Lung (tissue), 12 donors: ENCODE results near the gene FOXN3. TPM values are rescaled to one million over a fixed set of nuclear protein-coding genes. Genes with fewer than 3 reads are reported as not detected.

Experiments used
- ATAC-seq: fragments of 200-7000 bp; cut with Tn5 transposase; one replicate; pipeline ENCODE4 v1.9.1; 2020; ENCODE audit warnings: moderate number of reproducible peaks; ENCODE audit not compliant: insufficient read depth, low FRiP score
- DNase-seq, 3 donors: peaks; one replicate each; pipeline ENCODE4 v3.0.0-alpha.2; 2013 to 2017
- H3K27ac ChIP-seq, 2 donors: one replicate each; pipeline ENCODE4 v1.5.1; 2013; ENCODE audit warnings: mild to moderate bottlenecking in 2 of 2, moderate library complexity in 2 of 2, control low read depth in 1 of 2, inconsistent platforms in 1 of 2, low read depth in 1 of 2, low read length in 1 of 2
- H3K27me3 ChIP-seq, 3 donors: one replicate each; pipeline ENCODE4 v1.5.1; 2013; ENCODE audit warnings: low read length in 2 of 3; ENCODE audit not compliant: control insufficient read depth in 3 of 3, insufficient read depth in 3 of 3
- H3K36me3 ChIP-seq, 4 donors: one replicate each; pipeline ENCODE4 v1.5.1; 2013; ENCODE audit warnings: low read length in 4 of 4, mild to moderate bottlenecking in 1 of 4, moderate library complexity in 1 of 4; ENCODE audit not compliant: control insufficient read depth in 4 of 4, insufficient read depth in 4 of 4
- H3K4me1 ChIP-seq, 5 donors: one replicate each; pipeline ENCODE4 v1.5.1; 2013; ENCODE audit warnings: low read length in 5 of 5, mild to moderate bottlenecking in 2 of 5, moderate library complexity in 1 of 5; ENCODE audit not compliant: control insufficient read depth in 5 of 5, insufficient read depth in 5 of 5
- H3K4me3 ChIP-seq: one replicate; pipeline ENCODE4 v1.5.1; 2013; ENCODE audit warnings: mild to moderate bottlenecking, control low read depth, moderate library complexity
- H3K9ac ChIP-seq, 2 donors: one replicate each; pipeline ENCODE4 v1.5.1; 2013; ENCODE audit warnings: low read length in 2 of 2, control low read depth in 1 of 2; ENCODE audit not compliant: insufficient read depth in 1 of 2
- H3K9me3 ChIP-seq, 4 donors: one replicate each; pipeline ENCODE4 v1.5.1; 2013; ENCODE audit warnings: low read length in 3 of 4, mild to moderate bottlenecking in 1 of 4, moderate library complexity in 1 of 4; ENCODE audit not compliant: control insufficient read depth in 4 of 4, insufficient read depth in 3 of 4
- CTCF ChIP-seq: IDR thresholded peaks from 2 replicates; pipeline ENCODE4 v1.5.1; 2012; ENCODE audit warnings: mild to moderate bottlenecking; ENCODE audit errors: control extremely low read depth, extremely low read depth
- WGBS, 2 donors: extraction: QIAGEN DNeasy Blood & Tissue Kit; methylation state at CpG; one replicate each; pipeline ENCODE4 v1.1.7; 2013; 5-methylcytosine and 5-hydroxymethylcytosine counted together
- polyA plus RNA-seq, 2 donors: library from polyadenylated mRNA; stranded (reverse); fragments of 200-250 nt; gene quantifications; one replicate each; pipeline ENCODE4 v1.2.1, GENCODE V29; 2013
- total RNA-seq, 2 donors: library from RNA; depleted of rRNA in 1 of 2; stranded (reverse); fragments of >200 nt in 1 of 2; gene quantifications; one replicate each; pipeline ENCODE4 v1.2.1, GENCODE V29; 2014 to 2021
- donor health status: control.
- donor health status: control.
- donor health status: Bipolar disorder and iron deficiency.
- donor health status: healthy.
- donor health status: DM: yes; HTN: yes; CAD: no.

Gene FOXN3
- total and polyA plus RNA-seq, 4 donors = 12.7 to 69.7 (median 34.9) TPM

- DNase-seq (no peak), ATAC-seq (peak; percentile 31)
- no peak for TF ChIP-seq CTCF
- Histone ChIP-seq H3K27ac (peak overlapping the region in 1 of 2 donors; percentile 10), H3K9ac (no peak overlapping the region), H3K27me3 (no peaks in the 10 kb centered on the region), H3K9me3 (no peaks in the 10 kb centered on the region), H3K4me3 (no peak overlapping the region), H3K36me3 (peaks cover 0 to 3% (median 0%) of the 10 kb centered on the region in 4 donors), H3K4me1 (peaks cover 20 to 38% (median 26%) of the 10 kb centered on the region in 5 donors)
- WGBS, 2 donors = 64 to 79% methylated on average over 19 of the region's 19 CpGs
Observed at GRCh38 chr14:89366864-89367778, 49.9 kb downstream of the FOXN3 start.

GRCh38 chr14:89365061-89365801 lies 51.8 kb downstream of the FOXN3 start:
- 36 to 39% methylated on average over 13 of the region's 13 CpGs for WGBS, 2 donors
- H3K9ac ChIP-seq = no peak overlapping the region
- ATAC-seq = peak; percentile 63

GRCh38 chr14:89364316-89364715 lies 52.7 kb downstream of the FOXN3 start:
- no peak overlapping the region for H3K4me3 ChIP-seq
- no peak overlapping the region for H3K9ac ChIP-seq
- H3K9me3 ChIP-seq = no peaks in the 10 kb centered on the region
- peaks cover 8 to 30% (median 16%) of the 10 kb centered on the region in 5 donors for H3K4me1 ChIP-seq
- 85 to 86% methylated on average over 3 of the region's 3 CpGs for WGBS, 2 donors
- H3K27me3 ChIP-seq = no peaks in the 10 kb centered on the region
- DNase-seq = no peak
- H3K36me3 ChIP-seq = no peaks in the 10 kb centered on the region
- no peak for ATAC-seq
- TF ChIP-seq CTCF = no peak
- H3K27ac ChIP-seq = no peak overlapping the region

More at GRCh38 chr14:89365061-89365801, 51.8 kb downstream of the FOXN3 start:
- no peak overlapping the region for H3K4me3 ChIP-seq
- H3K36me3 ChIP-seq = no peaks in the 10 kb centered on the region
- H3K27me3 ChIP-seq = no peaks in the 10 kb centered on the region
- H3K4me1 ChIP-seq = peaks cover 8 to 33% (median 18%) of the 10 kb centered on the region in 5 donors
- TF ChIP-seq CTCF = no peak
- no peaks in the 10 kb centered on the region for H3K9me3 ChIP-seq
- H3K27ac ChIP-seq = no peak overlapping the region
- DNase-seq = peak; percentile 27 to 60 (median 48)
